ENCODE measurements around the gene PI4KB. TPM values are rescaled to one million over a fixed set of nuclear protein-coding genes. Genes with fewer than 3 reads are reported as not detected.

Gene PI4KB
- total RNA-seq, 1 donor from 2014 or later: 65.0 TPM

DNA sequence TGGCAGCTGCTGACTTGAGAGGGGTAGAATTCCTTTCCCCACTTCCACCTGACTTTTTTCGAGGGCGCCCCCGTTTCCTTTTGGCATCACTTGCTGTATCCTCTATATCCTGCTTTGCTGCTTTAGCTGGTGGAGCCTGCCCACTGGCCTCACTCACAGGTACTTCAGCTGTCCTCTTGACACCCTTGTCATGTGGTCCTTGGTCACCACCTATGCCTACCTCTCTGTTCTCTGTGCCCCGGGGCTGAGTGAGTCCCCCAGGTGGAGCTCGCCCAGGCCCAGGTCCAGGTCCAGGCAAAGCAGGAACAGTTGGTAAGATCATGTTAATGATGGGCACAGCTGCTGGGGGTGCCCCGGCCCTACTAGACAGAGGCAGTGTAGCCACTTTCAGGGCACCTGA, 15.4 kb upstream of the PI4KB start:
- no peaks in the 10 kb centered on the region for H3K9me3 ChIP-seq
- TF ChIP-seq CTCF (IDR thresholded peaks at IDR 0.05): no peak
- peaks cover 19% of the 10 kb centered on the region for H3K36me3 ChIP-seq
- H3K27ac ChIP-seq: peak overlapping the region; percentile 62
- DNase-seq (peak; percentile 76), ATAC-seq (peak; percentile 36)
- H3K27me3 ChIP-seq: no peaks in the 10 kb centered on the region
- intact Hi-C loops (cut with DNase I): no loop called here
- no peak overlapping the region for H3K4me3 ChIP-seq
- peaks cover 17% of the 10 kb centered on the region for H3K4me1 ChIP-seq

- ATAC-seq: no peak
- no peak for TF ChIP-seq CTCF (IDR thresholded peaks at IDR 0.05)
- Histone ChIP-seq H3K36me3 (peaks cover 19% of the 10 kb centered on the region), H3K27me3 (no peaks in the 10 kb centered on the region), H3K27ac (no peak overlapping the region), H3K4me3 (no peak overlapping the region), H3K4me1 (peaks cover 17% of the 10 kb centered on the region), H3K9me3 (no peaks in the 10 kb centered on the region)
- intact Hi-C loops (cut with DNase I): no loop called here
- no peak for DNase-seq
Observed at GRCh38 chr1:151342021-151342420, 14.8 kb upstream of the PI4KB start.

DNA sequence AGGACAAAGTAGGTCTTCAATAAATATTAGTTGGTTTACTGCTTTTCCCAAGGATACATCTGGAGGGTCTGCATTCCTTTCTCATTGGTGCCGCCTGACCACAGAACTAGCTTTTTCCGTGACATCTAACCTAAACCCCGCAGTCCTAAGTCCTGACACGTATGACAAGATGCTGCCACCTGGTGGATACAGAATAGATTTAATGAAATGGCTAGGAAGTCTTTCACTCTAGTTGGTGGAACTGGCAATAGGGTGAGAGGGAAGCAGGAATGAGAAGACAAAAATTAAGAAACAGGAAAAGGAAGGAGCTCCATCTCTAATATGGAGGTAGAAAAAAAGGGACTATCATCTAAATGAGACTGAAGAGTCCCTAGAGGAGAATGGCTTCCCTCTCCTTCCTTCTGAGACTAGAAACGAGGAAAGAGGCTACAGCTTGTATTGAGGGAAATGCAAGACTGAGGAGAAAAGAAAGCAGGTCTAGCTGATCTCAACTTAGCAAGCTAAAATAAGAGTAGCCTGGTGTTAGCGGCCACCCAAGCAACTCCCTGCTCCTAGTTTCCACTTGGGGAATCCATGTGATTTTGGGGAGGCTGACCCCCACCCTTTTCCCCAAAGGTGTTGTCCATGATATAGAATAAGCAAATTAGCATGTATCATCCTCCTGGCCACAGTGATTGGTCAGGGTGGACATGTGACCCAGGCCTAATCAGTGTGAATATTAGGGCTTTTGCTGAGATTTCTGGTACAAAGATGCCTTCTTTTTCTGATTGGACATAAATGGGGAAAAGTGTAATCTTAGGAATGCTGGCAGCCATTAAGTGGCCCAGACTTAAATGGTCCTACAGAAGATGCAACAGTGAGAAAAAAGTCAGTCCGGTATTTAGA, 13.9 kb upstream of the PI4KB start:
- DNase-seq (no peak), ATAC-seq (peak; percentile 88)
- no peak overlapping the region for H3K4me3 ChIP-seq
- H3K27me3 ChIP-seq: no peaks in the 10 kb centered on the region
- intact Hi-C loops (cut with DNase I): no loop called here
- no peaks in the 10 kb centered on the region for H3K9me3 ChIP-seq
- peak overlapping the region; percentile 36 for H3K27ac ChIP-seq
- peak; percentile 77 for TF ChIP-seq CTCF (IDR thresholded peaks at IDR 0.05)
- peaks cover 14% of the 10 kb centered on the region for H3K4me1 ChIP-seq
- H3K36me3 ChIP-seq: peaks cover 19% of the 10 kb centered on the region

DNA sequence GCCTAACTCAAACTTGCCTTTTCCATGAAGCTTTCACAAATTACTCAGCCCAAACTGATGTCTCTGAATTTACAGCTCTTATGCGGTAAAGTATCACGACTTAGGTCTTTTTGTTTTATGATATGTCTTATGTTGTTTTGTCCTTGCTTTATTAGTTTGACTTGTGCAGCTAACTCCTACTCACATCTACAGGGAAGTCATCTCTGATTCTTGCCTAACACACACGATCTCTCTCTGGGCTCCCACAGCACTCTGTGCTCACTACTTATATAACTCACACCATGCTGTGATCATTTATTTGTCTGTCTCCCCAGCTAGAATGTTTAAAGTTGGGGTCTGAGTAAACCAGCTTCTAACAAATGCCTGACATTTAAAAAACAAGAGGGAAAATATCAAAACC, 9.3 kb upstream of the PI4KB start:
- Histone ChIP-seq H3K4me1 (peaks cover 3% of the 10 kb centered on the region), H3K27ac (no peak overlapping the region), H3K9me3 (no peaks in the 10 kb centered on the region), H3K27me3 (no peaks in the 10 kb centered on the region), H3K36me3 (no peaks in the 10 kb centered on the region), H3K4me3 (no peak overlapping the region)
- ATAC-seq (peak; percentile 49), DNase-seq (no peak)
- TF ChIP-seq CTCF (IDR thresholded peaks at IDR 0.05): no peak
- intact Hi-C loops (cut with DNase I): no loop called here

DNA sequence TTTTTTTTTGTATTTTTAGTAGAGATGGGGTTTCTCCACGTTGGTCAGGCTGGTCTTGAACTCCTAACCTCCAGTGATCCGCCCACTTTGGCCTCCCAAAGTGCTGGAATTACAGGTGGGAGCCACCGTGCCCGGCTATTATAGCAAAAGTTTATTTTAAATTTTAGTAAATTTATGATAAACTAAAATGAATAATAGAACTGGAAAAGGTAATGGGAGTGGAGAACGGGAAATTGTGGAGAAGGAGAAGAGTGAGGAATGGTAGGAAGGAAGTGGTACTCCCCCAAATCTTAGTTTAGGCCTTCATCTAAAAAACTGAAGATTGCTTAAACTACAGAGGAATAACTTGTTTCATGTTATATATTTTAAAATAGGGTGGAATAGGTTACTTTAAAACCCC, 7.6 kb upstream of the PI4KB start:
- no peaks in the 10 kb centered on the region for H3K4me1 ChIP-seq
- H3K9me3 ChIP-seq: no peaks in the 10 kb centered on the region
- TF ChIP-seq CTCF (IDR thresholded peaks at IDR 0.05): no peak
- no peaks in the 10 kb centered on the region for H3K27me3 ChIP-seq
- intact Hi-C loops (cut with DNase I): no loop called here
- DNase-seq: no peak
- no peak for ATAC-seq
- H3K36me3 ChIP-seq: no peaks in the 10 kb centered on the region
- H3K4me3 ChIP-seq: no peak overlapping the region
- H3K27ac ChIP-seq: no peak overlapping the region
